Prostate gland (tissue), 2 donors: ENCODE data around the gene MAMDC2. TPM values are rescaled to one million over a fixed set of nuclear protein-coding genes. Genes with fewer than 3 reads are reported as not detected.

Experiments used
- DNase-seq: peaks from one replicate; pipeline ENCODE4 v3.0.0-alpha.2; 2019; ENCODE audit warnings: low spot score
- H3K27ac ChIP-seq, 2 donors: fragments of 200-600 bp; sonication (generic); 2 replicates each; pipeline ENCODE4 v1.5.1; 2017 to 2019
- H3K27me3 ChIP-seq: fragments of 200-600 bp; sonication (generic); replicated peaks from 2 replicates; pipeline ENCODE4 v1.5.1; 2019; ENCODE audit not compliant: insufficient read depth
- H3K36me3 ChIP-seq, 2 donors: fragments of 200-600 bp; sonication (generic); 1 replicate in 1 of 2; 2 replicates in 1 of 2; pipeline versions ENCODE4 v1.5.1 to v1.8.1; 2017 to 2019
- H3K4me1 ChIP-seq: fragments of 200-600 bp; sonication (generic); replicated peaks from 2 replicates; pipeline ENCODE4 v1.5.1; 2019
- H3K4me3 ChIP-seq, 2 donors: fragments of 200-600 bp; sonication (generic); 2 replicates each; pipeline ENCODE4 v1.5.1; 2017 to 2019
- H3K9me3 ChIP-seq: fragments of 200-600 bp; sonication (generic); 2 replicates; pipeline ENCODE4 v1.5.1; 2017
- POLR2A ChIP-seq: fragments of 450-650 bp; IDR thresholded peaks from one replicate; pipeline ENCODE4 v1.6.1; 2016; ENCODE audit warnings: antibody characterized with exemption, mild to moderate bottlenecking
- POLR2AphosphoS5 ChIP-seq: sonication (generic); formaldehyde crosslinking; IDR thresholded peaks from one replicate; pipeline ENCODE4 v1.6.1; 2017; ENCODE audit warnings: antibody characterized with exemption
- WGBS: methylation state at CpG from one replicate; pipeline ENCODE4 v1.1.5; 2018; 5-methylcytosine and 5-hydroxymethylcytosine counted together
- intact Hi-C: fragments of 100-400 bp; cut with DNase I; formaldehyde crosslinking; loops from one replicate; pipeline ENCODE4 v1.14.2; 2022
- total RNA-seq, 2 donors: library from RNA; depleted of rRNA; stranded (reverse); fragments of >200 nt; gene quantifications; one replicate each; pipeline ENCODE4 v1.1.0, GENCODE V29; 2016
- TF ChIP-seq, protein P1 (sequence below), 4 experiments: fragments of 200-600 bp in 2 of 4; fragments of 450-650 bp in 2 of 4; sonication (generic) in 2 of 4; IDR thresholded peaks; 1 replicate in 3 of 4; 2 replicates in 1 of 4; pipeline ENCODE4 v1.5.1; 2016 to 2019; ENCODE audit warnings: antibody characterized with exemption in 4 of 4, mild to moderate bottlenecking in 2 of 4, moderate library complexity in 2 of 4

Gene MAMDC2
- total RNA-seq, 2 donors from 2014 or later: 4.2 to 33.8 TPM

DNA sequence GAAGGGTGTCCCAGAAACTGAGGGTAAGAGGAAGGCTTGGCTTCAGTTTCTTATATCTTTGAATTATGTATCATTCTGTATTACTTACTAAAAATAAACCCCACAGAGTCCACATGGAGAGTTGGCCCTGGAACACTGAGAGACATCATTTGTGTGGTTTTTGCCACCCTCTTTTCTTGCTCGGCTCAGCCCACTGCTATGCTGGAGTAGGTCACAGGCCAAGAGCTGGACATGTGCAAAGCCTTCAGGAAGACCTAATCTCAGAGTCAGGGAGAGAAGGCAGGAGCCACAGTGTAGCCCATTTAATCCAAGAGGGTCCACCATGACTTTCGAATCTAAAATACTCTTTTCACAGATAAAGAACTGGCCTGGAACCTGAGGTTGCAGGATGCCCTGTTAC lies 47.5 kb downstream of the MAMDC2 start:
- H3K4me1 ChIP-seq: no peaks in the 10 kb centered on the region
- intact Hi-C loops: no loop called here
- H3K9me3 ChIP-seq: no peaks in the 10 kb centered on the region
- no peak overlapping the region for H3K4me3 ChIP-seq
- TF ChIP-seq POLR2AphosphoS5 (no peak), POLR2A (no peak)
- TF ChIP-seq, protein P1, sequence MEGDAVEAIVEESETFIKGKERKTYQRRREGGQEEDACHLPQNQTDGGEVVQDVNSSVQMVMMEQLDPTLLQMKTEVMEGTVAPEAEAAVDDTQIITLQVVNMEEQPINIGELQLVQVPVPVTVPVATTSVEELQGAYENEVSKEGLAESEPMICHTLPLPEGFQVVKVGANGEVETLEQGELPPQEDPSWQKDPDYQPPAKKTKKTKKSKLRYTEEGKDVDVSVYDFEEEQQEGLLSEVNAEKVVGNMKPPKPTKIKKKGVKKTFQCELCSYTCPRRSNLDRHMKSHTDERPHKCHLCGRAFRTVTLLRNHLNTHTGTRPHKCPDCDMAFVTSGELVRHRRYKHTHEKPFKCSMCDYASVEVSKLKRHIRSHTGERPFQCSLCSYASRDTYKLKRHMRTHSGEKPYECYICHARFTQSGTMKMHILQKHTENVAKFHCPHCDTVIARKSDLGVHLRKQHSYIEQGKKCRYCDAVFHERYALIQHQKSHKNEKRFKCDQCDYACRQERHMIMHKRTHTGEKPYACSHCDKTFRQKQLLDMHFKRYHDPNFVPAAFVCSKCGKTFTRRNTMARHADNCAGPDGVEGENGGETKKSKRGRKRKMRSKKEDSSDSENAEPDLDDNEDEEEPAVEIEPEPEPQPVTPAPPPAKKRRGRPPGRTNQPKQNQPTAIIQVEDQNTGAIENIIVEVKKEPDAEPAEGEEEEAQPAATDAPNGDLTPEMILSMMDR (IDR thresholded peaks at IDR 0.05): no peak
- no peaks in the 10 kb centered on the region for H3K36me3 ChIP-seq
- H3K27me3 ChIP-seq: no peaks in the 10 kb centered on the region
- no peak overlapping the region for H3K27ac ChIP-seq
- 85% methylated on average over 2 of the region's 2 CpGs for WGBS
- no peak for DNase-seq

- H3K27ac ChIP-seq: no peak overlapping the region
- H3K4me3 ChIP-seq: no peak overlapping the region
- TF ChIP-seq POLR2AphosphoS5 (no peak), POLR2A (no peak)
- TF ChIP-seq, protein P1 (IDR thresholded peaks at IDR 0.05): no peak
- 77% methylated on average over 5 of the region's 5 CpGs for WGBS
- H3K27me3 ChIP-seq: no peaks in the 10 kb centered on the region
- no peaks in the 10 kb centered on the region for H3K4me1 ChIP-seq
- DNase-seq: no peak
- intact Hi-C loops: no loop called here
- H3K9me3 ChIP-seq: no peaks in the 10 kb centered on the region
- no peaks in the 10 kb centered on the region for H3K36me3 ChIP-seq
These were observed 47.9 kb downstream of the MAMDC2 start for GRCh38 chr9:70091572-70091971.

DNA sequence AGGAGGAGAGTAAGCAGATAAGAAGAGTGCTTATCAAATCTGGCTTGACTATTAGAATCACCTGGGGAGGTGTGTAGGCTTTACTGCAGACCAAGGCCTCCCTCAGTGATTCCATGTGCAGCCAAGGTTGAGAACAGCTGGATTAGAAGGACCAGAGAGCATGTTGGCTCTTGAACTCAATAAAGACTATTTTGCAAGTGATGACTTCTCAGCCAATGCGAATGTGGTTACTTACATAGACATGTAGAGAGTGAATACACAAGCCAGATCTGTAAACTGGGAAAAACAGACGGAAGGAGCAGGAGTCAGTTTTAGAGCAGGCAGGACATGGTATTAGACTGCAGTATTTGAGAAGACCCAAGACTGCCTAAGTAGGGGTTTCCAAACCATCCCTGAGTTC lies 48.5 kb downstream of the MAMDC2 start:
- WGBS: 90% methylated on average over 2 of the region's 2 CpGs

DNA sequence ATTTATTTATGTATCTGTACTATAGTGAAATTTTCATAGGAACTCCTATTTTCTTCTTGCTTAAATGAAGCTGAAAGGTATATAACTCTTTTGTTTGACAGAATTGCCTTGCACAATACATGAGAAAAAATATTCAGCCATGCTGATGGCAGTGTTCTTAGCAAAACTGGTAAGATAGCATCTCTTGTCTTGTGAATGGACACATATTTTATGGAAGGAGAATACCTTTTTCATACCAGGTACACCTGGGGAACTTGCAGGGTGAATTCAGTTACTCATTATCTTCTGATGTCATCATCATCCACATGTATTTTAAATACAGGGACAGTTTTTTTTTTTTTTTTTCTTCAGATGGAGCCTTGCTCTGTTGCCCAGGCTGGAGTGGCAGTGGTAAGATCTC lies 49.4 kb downstream of the MAMDC2 start:
- no peaks in the 10 kb centered on the region for H3K36me3 ChIP-seq
- TF ChIP-seq POLR2A: no peak
- TF ChIP-seq, protein P1 (IDR thresholded peaks at IDR 0.05): no peak
- TF ChIP-seq POLR2AphosphoS5: no peak
- H3K27me3 ChIP-seq: no peaks in the 10 kb centered on the region
- H3K4me3 ChIP-seq: no peak overlapping the region
- H3K4me1 ChIP-seq: no peaks in the 10 kb centered on the region
- DNase-seq: no peak
- no peaks in the 10 kb centered on the region for H3K9me3 ChIP-seq
- intact Hi-C loops: no loop called here
- H3K27ac ChIP-seq: no peak overlapping the region

More for the DNA sequence above, 48.5 kb downstream of the MAMDC2 start:
- H3K27ac ChIP-seq: no peak overlapping the region
- H3K4me1 ChIP-seq: no peaks in the 10 kb centered on the region
- no peak for DNase-seq
- TF ChIP-seq POLR2A: no peak
- TF ChIP-seq, protein P1 (IDR thresholded peaks at IDR 0.05): no peak
- no peak for TF ChIP-seq POLR2AphosphoS5
- H3K9me3 ChIP-seq: no peaks in the 10 kb centered on the region
- H3K27me3 ChIP-seq: no peaks in the 10 kb centered on the region
- intact Hi-C loops: no loop called here
- no peaks in the 10 kb centered on the region for H3K36me3 ChIP-seq
- H3K4me3 ChIP-seq: no peak overlapping the region

DNA sequence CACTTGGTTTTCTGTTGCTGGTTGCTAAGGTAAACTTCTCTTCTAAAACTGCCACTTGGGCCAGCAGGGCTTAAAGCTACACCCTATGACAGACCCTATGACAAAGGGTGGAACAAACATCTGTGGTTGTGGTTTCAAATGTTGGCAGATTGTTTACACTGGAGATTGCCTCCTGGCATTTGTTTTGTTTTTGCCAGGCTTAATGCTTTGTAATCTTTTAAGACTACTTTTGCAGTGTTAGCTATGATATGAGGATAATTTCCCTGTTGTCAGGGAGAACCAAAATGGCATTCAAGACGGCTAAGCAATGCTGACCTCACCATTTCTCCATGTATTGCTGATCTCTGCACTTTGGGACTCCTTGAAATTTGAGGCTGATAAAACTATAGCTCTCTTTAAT lies 50.3 kb downstream of the MAMDC2 start:
- no peak overlapping the region for H3K27ac ChIP-seq
- H3K4me1 ChIP-seq: no peaks in the 10 kb centered on the region
- DNase-seq: no peak
- H3K36me3 ChIP-seq: no peaks in the 10 kb centered on the region
- intact Hi-C loops: no loop called here
- WGBS: 76% methylated on average over 1 of the region's 1 CpG
- H3K27me3 ChIP-seq: no peaks in the 10 kb centered on the region
- no peak overlapping the region for H3K4me3 ChIP-seq
- H3K9me3 ChIP-seq: no peaks in the 10 kb centered on the region
- TF ChIP-seq POLR2A: no peak
